PC-9 (cell line): ENCODE measurements around the gene CLEC11A. TPM values are rescaled to one million over a fixed set of nuclear protein-coding genes. Genes with fewer than 3 reads are reported as not detected.

Source experiments
- BruUV-seq: library from RNA; stranded (reverse); fragments of 400-500 nt; replicated peaks from 2 replicates; lab custom pipeline; 2021; lab: Mats Ljungman, UMichigan
- CTCF ChIA-PET: fragments of 300-600 bp; sonication (Branson Sonifier 250); formaldehyde crosslinking; loops from one replicate; lab custom pipeline; 2022; ENCODE audit warnings: antibody characterized with exemption; lab: Charles Lee
- POLR2A ChIA-PET: fragments of 300-600 bp; sonication (Branson Sonifier 250); formaldehyde crosslinking; loops from one replicate; lab custom pipeline; 2022; ENCODE audit warnings: antibody characterized with exemption; ENCODE audit not compliant: unreplicated experiment; lab: Charles Lee
- DNase-seq, 2 experiments: peaks; one replicate each; pipeline versions ENCODE4 v3.0.0 to v3.0.0-alpha.2; 2015 to 2022; ENCODE audit warnings: mixed read lengths in 1 of 2
- H2AFZ ChIP-seq: fragments of 200-600 bp; sonication (generic); 2 replicates; pipeline ENCODE4 v1.8.1; 2017; ENCODE audit warnings: antibody characterized with exemption
- H3F3A ChIP-seq: fragments of 200-600 bp; sonication (generic); 2 replicates; pipeline ENCODE4 v1.8.1; 2017; ENCODE audit warnings: antibody characterized with exemption, mild to moderate bottlenecking, low read depth; ENCODE audit not compliant: insufficient read depth
- H3K27ac ChIP-seq: fragments of 200-600 bp; sonication (generic); 2 replicates; pipeline ENCODE4 v1.6.1; 2016; ENCODE audit warnings: mixed run types
- H3K27me3 ChIP-seq: fragments of 200-600 bp; sonication (generic); 2 replicates; pipeline ENCODE4 v1.6.1; 2016; ENCODE audit warnings: low read depth, mixed run types; ENCODE audit not compliant: insufficient read depth
- H3K36me3 ChIP-seq: fragments of 200-600 bp; sonication (generic); 2 replicates; pipeline ENCODE4 v1.6.1; 2016; ENCODE audit warnings: low read depth, mixed run types
- H3K4me1 ChIP-seq: fragments of 200-600 bp; sonication (generic); replicated peaks from 2 replicates; pipeline ENCODE4 v1.6.1; 2016; ENCODE audit warnings: mixed run types; ENCODE audit not compliant: insufficient read depth
- H3K4me2 ChIP-seq: fragments of 200-600 bp; sonication (generic); 2 replicates; pipeline ENCODE4 v1.6.1; 2017; ENCODE audit warnings: mixed run types
- H3K4me3 ChIP-seq: fragments of 200-600 bp; sonication (generic); 2 replicates; pipeline ENCODE4 v1.6.1; 2016; ENCODE audit warnings: mixed run types
- H3K79me2 ChIP-seq: fragments of 200-600 bp; sonication (generic); 2 replicates; pipeline ENCODE4 v1.6.1; 2017; ENCODE audit warnings: low read depth, mixed run types
- H3K9me2 ChIP-seq: fragments of 200-600 bp; sonication (generic); 2 replicates; pipeline ENCODE4 v1.8.1; 2017; ENCODE audit warnings: mild to moderate bottlenecking; ENCODE audit not compliant: insufficient read depth
- H3K9me3 ChIP-seq: fragments of 200-600 bp; sonication (generic); 2 replicates; pipeline ENCODE4 v1.8.1; 2016; ENCODE audit warnings: low read depth; ENCODE audit not compliant: insufficient read depth
- H4K20me1 ChIP-seq: fragments of 200-600 bp; sonication (generic); 2 replicates; pipeline ENCODE4 v1.8.1; 2017; ENCODE audit not compliant: insufficient read depth
- CTCF ChIP-seq: fragments of 200-600 bp; sonication (generic); conservative IDR thresholded peaks from 2 replicates; pipeline ENCODE4 v1.6.1; 2017; ENCODE audit warnings: mixed run types, antibody characterized with exemption, mild to moderate bottlenecking, moderate library complexity
- EZH2 ChIP-seq: fragments of 200-600 bp; sonication (generic); IDR thresholded peaks from 2 replicates; pipeline ENCODE4 v1.8.0; 2017; ENCODE audit warnings: antibody characterized with exemption, low read depth
- intact Hi-C: fragments of 100-400 bp; cut with micrococcal nuclease; formaldehyde crosslinking; loops from one replicate; pipeline ENCODE4 v1.10.0; 2022; ENCODE audit not compliant: unreplicated experiment
- total RNA-seq: library from RNA; stranded (reverse); gene quantifications from 2 replicates; pipeline ENCODE4 v1.2.3, GENCODE V29; 2021

The CLEC11A gene
- total RNA-seq, 1 experiment from 2014 or later = not detected

GRCh38 chr19:50678323-50678722 is 44.8 kb upstream of the CLEC11A start:
- no peaks in the 10 kb centered on the region for H3K36me3 ChIP-seq
- no peak overlapping the region for H3K4me2 ChIP-seq
- H4K20me1 ChIP-seq = no peaks in the 10 kb centered on the region
- no peaks in the 10 kb centered on the region for H3F3A ChIP-seq
- CTCF ChIA-PET = no interaction called here
- no peaks in the 10 kb centered on the region for H3K9me3 ChIP-seq
- H3K9me2 ChIP-seq = no peaks in the 10 kb centered on the region
- no peak overlapping the region for H3K4me3 ChIP-seq
- no TSS peak for BruUV-seq
- DNase-seq = no peak
- H2AFZ ChIP-seq = no peak overlapping the region
- H3K79me2 ChIP-seq = no peaks in the 10 kb centered on the region
- POLR2A ChIA-PET = no interaction called here
- no peaks in the 10 kb centered on the region for H3K4me1 ChIP-seq
- H3K27ac ChIP-seq = no peak overlapping the region
- intact Hi-C loops = no loop called here
- TF ChIP-seq CTCF (no peak), EZH2 (no peak)
- H3K27me3 ChIP-seq = peaks cover 74% of the 10 kb centered on the region

- H4K20me1 ChIP-seq = no peaks in the 10 kb centered on the region
- no peaks in the 10 kb centered on the region for H3K9me3 ChIP-seq
- peaks cover 74% of the 10 kb centered on the region for H3K27me3 ChIP-seq
- CTCF ChIA-PET = no interaction called here
- DNase-seq = peak in 1 of 2 experiments; percentile 49
- POLR2A ChIA-PET = no interaction called here
- intact Hi-C loops = no loop called here
- no peaks in the 10 kb centered on the region for H3K4me1 ChIP-seq
- no peak overlapping the region for H3K4me2 ChIP-seq
- no TSS peak for BruUV-seq
- no peaks in the 10 kb centered on the region for H3K9me2 ChIP-seq
- TF ChIP-seq CTCF (no peak), EZH2 (no peak)
- H3K36me3 ChIP-seq = no peaks in the 10 kb centered on the region
- no peak overlapping the region for H3K27ac ChIP-seq
- no peak overlapping the region for H2AFZ ChIP-seq
- no peaks in the 10 kb centered on the region for H3F3A ChIP-seq
- H3K4me3 ChIP-seq = no peak overlapping the region
- H3K79me2 ChIP-seq = no peaks in the 10 kb centered on the region
Measured at GRCh38 chr19:50679177-50680125, 43.7 kb upstream of the CLEC11A start.

- intact Hi-C loops = no loop called here
- Histone ChIP-seq H3K27me3 (peaks cover 98% of the 10 kb centered on the region), H3K4me2 (no peak overlapping the region), H3K9me2 (no peaks in the 10 kb centered on the region), H3K36me3 (no peaks in the 10 kb centered on the region), H3K9me3 (no peaks in the 10 kb centered on the region), H3K4me3 (no peak overlapping the region), H3K4me1 (no peaks in the 10 kb centered on the region), H2AFZ (no peak overlapping the region), H3K27ac (no peak overlapping the region), H4K20me1 (no peaks in the 10 kb centered on the region), H3F3A (no peaks in the 10 kb centered on the region), H3K79me2 (no peaks in the 10 kb centered on the region)
- POLR2A ChIA-PET = no interaction called here
- CTCF ChIA-PET = no interaction called here
- DNase-seq = no peak
- BruUV-seq = no TSS peak
- TF ChIP-seq EZH2 (no peak), CTCF (no peak)
Measured at GRCh38 chr19:50686310-50687032, 36.7 kb upstream of the CLEC11A start.
